ENCODE measurements around the gene CDK5RAP1.

- no peak for TF ChIP-seq CTCF (conservative IDR thresholded peaks at IDR 0.05; ENCODE audit: low read depth, low read length)
- no peak for TF ChIP-seq POLR2A (IDR thresholded peaks at IDR 0.05; ENCODE audit: low read depth, low read length)
- TF ChIP-seq FOS (IDR thresholded peaks at IDR 0.05; ENCODE audit: low read depth, low read length) = no peak
- no peak for TF ChIP-seq RAD21 (IDR thresholded peaks at IDR 0.05; ENCODE audit: low read length)
- TF ChIP-seq USF2 (IDR thresholded peaks at IDR 0.05; ENCODE audit: low read depth, low read length) = no peak
- no peak for TF ChIP-seq MAFK (IDR thresholded peaks at IDR 0.05; ENCODE audit: low read depth, low read length)
- TF ChIP-seq BHLHE40 (IDR thresholded peaks at IDR 0.05; ENCODE audit: low read depth, low read length) = no peak
- TF ChIP-seq NFE2L2 (IDR thresholded peaks at IDR 0.05; ENCODE audit: low read depth, low read length) = no peak
- TF ChIP-seq CEBPB (IDR thresholded peaks at IDR 0.05; ENCODE audit: low read depth, low read length) = no peak
- TF ChIP-seq CHD1 (IDR thresholded peaks at IDR 0.05; ENCODE audit: low read depth, low read length) = no peak
- no peak for TF ChIP-seq RCOR1 (IDR thresholded peaks at IDR 0.05; ENCODE audit: insufficient replicate concordance, low read length)
- no peak for TF ChIP-seq ELK1 (IDR thresholded peaks at IDR 0.05; ENCODE audit: borderline replicate concordance, low read depth, low read length)
- TF ChIP-seq RFX5 (IDR thresholded peaks at IDR 0.05; ENCODE audit: low read depth, low read length) = no peak
- TF ChIP-seq SMC3 (IDR thresholded peaks at IDR 0.05; ENCODE audit: low read depth, low read length) = no peak
Observed at GRCh38 chr20:33418033-33418432, 16.7 kb upstream of the CDK5RAP1 start.

Measured in IMR-90 (cell line).